H9 (cell line): ENCODE measurements around the gene EGFL6. TPM values are rescaled to one million over a fixed set of nuclear protein-coding genes. Genes with fewer than 3 reads are reported as not detected.

Source experiments
- DNase-seq: peaks from one replicate; pipeline ENCODE4 v3.0.0-alpha.2; 2017
- H2AFZ ChIP-seq: one replicate; pipeline ENCODE4 v1.6.1; 2013; ENCODE audit warnings: mild to moderate bottlenecking, low read length, control low read depth, moderate library complexity
- H2AK5ac ChIP-seq: 2 replicates; pipeline ENCODE4 v1.6.1; 2013; ENCODE audit warnings: low read length, control low read depth, mixed read lengths; ENCODE audit not compliant: insufficient read length
- H2BK120ac ChIP-seq: one replicate; pipeline ENCODE4 v1.6.1; 2013; ENCODE audit warnings: low read depth, mild to moderate bottlenecking, low read length, control low read depth, inconsistent platforms; ENCODE audit not compliant: poor library complexity, severe bottlenecking
- H2BK12ac ChIP-seq: 2 replicates; pipeline ENCODE4 v1.6.1; 2013; ENCODE audit warnings: low read length, control low read depth, mixed read lengths, low read depth; ENCODE audit not compliant: insufficient read length
- H2BK15ac ChIP-seq: 2 replicates; pipeline ENCODE4 v1.6.1; 2013; ENCODE audit warnings: low read depth, low read length, control low read depth
- H2BK20ac ChIP-seq: one replicate; pipeline ENCODE4 v1.6.1; 2013; ENCODE audit warnings: low read depth, mild to moderate bottlenecking, low read length, control low read depth, inconsistent platforms; ENCODE audit not compliant: poor library complexity, severe bottlenecking
- H2BK5ac ChIP-seq: 2 replicates; pipeline ENCODE4 v1.6.1; 2013; ENCODE audit warnings: low read length, control low read depth, mixed read lengths; ENCODE audit not compliant: insufficient read length
- H3K14ac ChIP-seq: 2 replicates; pipeline ENCODE4 v1.6.1; 2013; ENCODE audit warnings: low read length, control low read depth; ENCODE audit not compliant: insufficient read depth
- H3K18ac ChIP-seq: 2 replicates; pipeline ENCODE4 v1.6.1; 2013; ENCODE audit warnings: low read depth, mild to moderate bottlenecking, mixed read lengths, low read length, control low read depth; ENCODE audit not compliant: insufficient read length
- H3K23ac ChIP-seq: 2 replicates; pipeline ENCODE4 v1.6.1; 2013; ENCODE audit warnings: low read length, control low read depth, mixed read lengths, low read depth; ENCODE audit not compliant: insufficient read length
- H3K23me2 ChIP-seq: 2 replicates; pipeline ENCODE4 v1.6.1; 2013; ENCODE audit warnings: low read depth, mild to moderate bottlenecking, mixed read lengths, low read length, control low read depth; ENCODE audit not compliant: insufficient read length, poor library complexity, severe bottlenecking
- H3K27ac ChIP-seq: 2 replicates; pipeline ENCODE4 v1.5.1; 2013; ENCODE audit warnings: low read length, control low read depth, mixed read lengths, low read depth; ENCODE audit not compliant: insufficient read length
- H3K27me3 ChIP-seq: 2 replicates; pipeline ENCODE4 v1.6.1; 2013; ENCODE audit warnings: low read length, control low read depth, inconsistent platforms; ENCODE audit not compliant: insufficient read depth
- H3K4ac ChIP-seq: 2 replicates; pipeline ENCODE4 v1.6.1; 2013; ENCODE audit warnings: low read depth, mild to moderate bottlenecking, control low read depth, inconsistent platforms, low read length, moderate library complexity
- H3K4me1 ChIP-seq: 2 replicates; pipeline ENCODE4 v1.6.1; 2013; ENCODE audit warnings: low read length, control low read depth, inconsistent platforms; ENCODE audit not compliant: insufficient read depth
- H3K4me2 ChIP-seq: 2 replicates; pipeline ENCODE4 v1.6.1; 2013; ENCODE audit warnings: low read length, control low read depth, mixed read lengths; ENCODE audit not compliant: insufficient read length, insufficient read depth
- H3K56ac ChIP-seq: 2 replicates; pipeline ENCODE4 v1.6.1; 2013; ENCODE audit warnings: low read depth, mild to moderate bottlenecking, mixed read lengths, low read length, control low read depth; ENCODE audit not compliant: insufficient read length
- H3K79me1 ChIP-seq: 2 replicates; pipeline ENCODE4 v1.6.1; 2013; ENCODE audit warnings: low read depth, mild to moderate bottlenecking, moderate library complexity, low read length, control low read depth, inconsistent platforms; ENCODE audit not compliant: insufficient read depth, poor library complexity, severe bottlenecking
- H3K79me2 ChIP-seq: 2 replicates; pipeline ENCODE4 v1.6.1; 2013; ENCODE audit warnings: low read length, control low read depth, inconsistent platforms; ENCODE audit not compliant: insufficient read depth
- H3K9ac ChIP-seq: 2 replicates; pipeline ENCODE4 v1.6.1; 2013; ENCODE audit warnings: low read length, control low read depth, mixed read lengths; ENCODE audit not compliant: insufficient read length; ENCODE audit errors: extremely low read depth
- H3K9me3 ChIP-seq: one replicate; pipeline ENCODE4 v1.6.1; 2013; ENCODE audit warnings: low read depth, low read length, inconsistent platforms; ENCODE audit not compliant: control insufficient read depth
- H3T11ph ChIP-seq: one replicate; pipeline ENCODE4 v1.6.1; 2013; ENCODE audit warnings: mild to moderate bottlenecking, low read length, control low read depth, inconsistent platforms
- H4K20me1 ChIP-seq: one replicate; pipeline ENCODE4 v1.6.1; 2013; ENCODE audit not compliant: control insufficient read depth, insufficient read length, insufficient read depth
- H4K5ac ChIP-seq: 2 replicates; pipeline ENCODE4 v1.6.1; 2013; ENCODE audit warnings: low read depth, mild to moderate bottlenecking, mixed read lengths, low read length, control low read depth; ENCODE audit not compliant: insufficient read length
- H4K8ac ChIP-seq: replicated peaks from 2 replicates; pipeline ENCODE4 v1.6.1; 2013; ENCODE audit warnings: low read length, control low read depth, mixed read lengths, low read depth; ENCODE audit not compliant: insufficient read length
- H4K91ac ChIP-seq: 2 replicates; pipeline ENCODE4 v1.6.1; 2013; ENCODE audit warnings: low read depth, mild to moderate bottlenecking, moderate library complexity, mixed read lengths, low read length, control low read depth; ENCODE audit not compliant: insufficient read length
- H3K27ac Mint-ChIP-seq, 3 experiments: 2 replicates in 2 of 3; 3 replicates in 1 of 3; pipeline ENCODE4 v1.8.0; 2020 to 2021; ENCODE audit warnings: mixed read lengths in 3 of 3, mild to moderate bottlenecking in 1 of 3, moderate library complexity in 1 of 3
- H3K27me3 Mint-ChIP-seq: 2 replicates; pipeline ENCODE4 v1.8.0; 2021; ENCODE audit warnings: low read depth, mild to moderate bottlenecking, moderate library complexity, mixed read lengths
- H3K36me3 Mint-ChIP-seq, 3 experiments: 2 replicates in 2 of 3; 3 replicates in 1 of 3; pipeline ENCODE4 v1.8.0; 2020 to 2021; ENCODE audit warnings: low read depth in 3 of 3, mixed read lengths in 3 of 3; ENCODE audit not compliant: insufficient read depth in 1 of 3
- H3K4me1 Mint-ChIP-seq, 2 experiments: 2 replicates each; pipeline ENCODE4 v1.8.0; 2020; ENCODE audit warnings: mixed read lengths in 2 of 2
- H3K4me3 Mint-ChIP-seq, 2 experiments: 2 replicates in 1 of 2; 3 replicates in 1 of 2; pipeline ENCODE4 v1.8.0; 2020 to 2021; ENCODE audit warnings: mild to moderate bottlenecking in 2 of 2, mixed read lengths in 2 of 2, moderate library complexity in 1 of 2
- H3K9me3 Mint-ChIP-seq, 2 experiments: 2 replicates in 1 of 2; 3 replicates in 1 of 2; pipeline ENCODE4 v1.8.0; 2020; ENCODE audit warnings: mild to moderate bottlenecking in 2 of 2, mixed read lengths in 2 of 2, moderate library complexity in 1 of 2
- CTCF ChIP-seq: fragments of 200-600 bp; sonication (generic); conservative IDR thresholded peaks from 3 replicates; pipeline ENCODE4 v1.8.0; 2021; ENCODE audit warnings: antibody characterized with exemption, mild to moderate bottlenecking
- whole genome bisulfite sequencing: extraction: QIAGEN DNeasy Blood & Tissue Kit; methylation state at CpG from one replicate; pipeline ENCODE4 v1.1.7; 2013; ENCODE audit warnings: missing lambda C conversion rate, low lambda C conversion rate, mixed read lengths; ENCODE audit not compliant: insufficient read length; ENCODE audit errors: extremely low coverage; 5-methylcytosine and 5-hydroxymethylcytosine counted together
- total RNA-seq: library from RNA; stranded (reverse); gene quantifications from 2 replicates; pipeline ENCODE4 v1.2.1, GENCODE V29; 2021

The EGFL6 gene
- total RNA-seq, 1 experiment from 2014 or later: 0.94 TPM

DNA sequence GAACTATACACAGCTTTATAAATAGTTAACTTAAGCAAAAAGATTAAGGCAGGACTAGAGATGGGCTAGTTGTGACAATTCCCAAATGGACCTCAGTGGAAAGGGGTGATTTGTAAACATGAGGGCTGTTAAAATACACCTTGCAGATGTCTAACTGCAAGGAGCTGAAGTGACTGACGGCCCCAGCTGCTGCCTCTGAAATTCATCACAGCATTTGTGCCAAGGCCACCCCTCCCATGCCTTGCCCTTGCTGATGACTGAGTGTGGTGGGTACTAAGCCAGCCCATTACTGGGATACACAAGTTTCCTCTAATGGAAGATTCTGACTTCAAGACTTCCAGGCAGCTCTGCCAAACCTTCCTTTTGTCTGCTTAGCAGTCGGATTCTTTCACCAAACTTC lies 23.7 kb upstream of the EGFL6 start:
- Mint-ChIP-seq H3K4me3 (no peak overlapping the region), H3K4me1 (peaks cover 6 to 12% of the 10 kb centered on the region in 2 experiments), H3K9me3 (peaks cover 38 to 44% of the 10 kb centered on the region in 2 experiments), H3K27me3 (peaks cover 2% of the 10 kb centered on the region; the same call in 1 of the 2 replicates), H3K36me3 (no peaks in the 10 kb centered on the region; a peak in 2 of 7 replicates), H3K27ac (no peak overlapping the region)
- Histone ChIP-seq H2AFZ (no peak overlapping the region), H4K91ac (no peak overlapping the region), H3K4ac (no peak overlapping the region), H3K18ac (no peak overlapping the region), H3K4me1 (no peaks in the 10 kb centered on the region), H3K4me2 (no peak overlapping the region), H4K20me1 (no peaks in the 10 kb centered on the region), H3K27me3 (no peaks in the 10 kb centered on the region), H3K14ac (no peak overlapping the region), H3K23ac (no peak overlapping the region), H4K8ac (no peak overlapping the region), H3K56ac (no peak overlapping the region), H3T11ph (no peak overlapping the region), H3K9ac (no peak overlapping the region), H3K79me2 (no peaks in the 10 kb centered on the region), H3K9me3 (no peaks in the 10 kb centered on the region), H4K5ac (no peak overlapping the region), H2BK20ac (no peak overlapping the region), H2AK5ac (no peak overlapping the region), H2BK5ac (no peak overlapping the region), H3K79me1 (no peaks in the 10 kb centered on the region), H3K23me2 (no peaks in the 10 kb centered on the region), H2BK120ac (no peak overlapping the region), H2BK12ac (no peak overlapping the region), H3K27ac (no peak overlapping the region), H2BK15ac (no peak overlapping the region)
- no peak for TF ChIP-seq CTCF
- no peak for DNase-seq
- no CpG with 5 or more reads among the region's 2 CpGs for WGBS
